HepG2 (cell line): ENCODE data around the gene SLC2A11. TPM values are rescaled to one million over a fixed set of nuclear protein-coding genes. Genes with fewer than 3 reads are reported as not detected.

Experiments
- ATAC-seq: fragments of 200-7000 bp; cut with Tn5 transposase; 3 replicates; pipeline ENCODE4 v1.9.1; 2020; ENCODE audit warnings: mild to moderate bottlenecking, moderate library complexity
- BruUV-seq: library from RNA; stranded (reverse); fragments of 400-500 nt; replicated peaks from 2 replicates; lab custom pipeline; 2021; lab: Mats Ljungman, UMichigan
- CTCF ChIA-PET: fragments of 300-600 bp; formaldehyde crosslinking; extraction: SDS; loops from one replicate; lab custom pipeline; 2021; ENCODE audit warnings: low total read pairs, inconsistent platforms, low intra/inter-chr PET ratio; lab: Yijun Ruan, JAX
- POLR2A ChIA-PET: fragments of 350-600 bp; sonication (Branson Sonifier 250); formaldehyde crosslinking; loops from one replicate; lab custom pipeline; 2020; ENCODE audit warnings: antibody characterized with exemption, inconsistent platforms; lab: Yijun Ruan, JAX
- DNase-seq: peaks from one replicate; pipeline ENCODE4 v3.0.0-alpha.2; 2015; ENCODE audit warnings: low spot score
- FAIRE-seq: peaks from 3 replicates; lab custom pipeline; 2011; peaks lifted over from hg19 to GRCh38; lab: Jason Lieb, UNC
- H2AFZ ChIP-seq: one replicate; pipeline ENCODE4 v1.6.1; 2011; ENCODE audit warnings: low read length, inconsistent platforms
- H3K27ac ChIP-seq: fragments of 300-600 bp; 3 replicates; pipeline ENCODE4 v1.8.0; 2011; ENCODE audit warnings: mixed run types, mild to moderate bottlenecking, mixed read lengths, low read length, inconsistent platforms; ENCODE audit not compliant: insufficient read depth; ENCODE audit errors: extremely low read length
- H3K27me3 ChIP-seq, 2 experiments: fragments of 200-600 bp in 1 of 2; 2 replicates in 1 of 2; 3 replicates in 1 of 2; pipeline versions ENCODE4 v1.6.0 to v1.8.0; 2011; ENCODE audit warnings: low read length in 2 of 2, mild to moderate bottlenecking in 2 of 2, moderate library complexity in 2 of 2, inconsistent platforms in 1 of 2; ENCODE audit not compliant: insufficient read depth in 2 of 2, control insufficient read depth in 1 of 2
- H3K36me3 ChIP-seq, 2 experiments: fragments of 200-600 bp in 1 of 2; replicated peaks in 1 of 2; 2 replicates in 1 of 2; 3 replicates in 1 of 2; pipeline versions ENCODE4 v1.5.1 to v1.8.0; 2011; ENCODE audit warnings: low read length in 2 of 2, inconsistent platforms in 1 of 2; ENCODE audit not compliant: insufficient read depth in 2 of 2, control insufficient read depth in 1 of 2
- H3K4me1 ChIP-seq: 2 replicates; pipeline ENCODE4 v1.5.1; 2012; ENCODE audit warnings: low read length, inconsistent platforms; ENCODE audit not compliant: insufficient read depth
- H3K4me2 ChIP-seq: 2 replicates; pipeline ENCODE4 v1.6.0; 2011; ENCODE audit warnings: low read depth, low read length, inconsistent platforms
- H3K4me3 ChIP-seq, 3 experiments: fragments of 200-600 bp in 1 of 3; sonication (generic), shearing (Covaris generic) in 1 of 3; replicated peaks in 1 of 3; 2 replicates each; pipeline ENCODE4 v1.5.1; 2011 to 2016; ENCODE audit warnings: low read length in 3 of 3, inconsistent platforms in 2 of 3, low read depth in 2 of 3, mild to moderate bottlenecking in 2 of 3, control low read depth in 1 of 3, mixed read lengths in 1 of 3; ENCODE audit not compliant: insufficient read depth in 1 of 3
- H3K79me2 ChIP-seq: one replicate; pipeline ENCODE4 v1.6.1; 2011; ENCODE audit warnings: low read length, inconsistent platforms; ENCODE audit not compliant: insufficient read depth
- H3K9ac ChIP-seq: 2 replicates; pipeline ENCODE4 v1.6.0; 2011; ENCODE audit warnings: mild to moderate bottlenecking, low read depth, low read length, inconsistent platforms; ENCODE audit not compliant: insufficient read depth
- H3K9me3 ChIP-seq: 2 replicates; pipeline ENCODE4 v1.5.1; 2012; ENCODE audit warnings: mild to moderate bottlenecking, low read length
- H4K20me1 ChIP-seq: 2 replicates; pipeline ENCODE4 v1.6.0; 2011; ENCODE audit warnings: inconsistent platforms, mild to moderate bottlenecking, low read length, moderate library complexity; ENCODE audit not compliant: insufficient read depth
- HOXA5 ChIP-seq: sonication (generic); formaldehyde crosslinking; IDR thresholded peaks from 2 replicates; pipeline ENCODE4 v1.4.0; 2020; ENCODE audit warnings: missing genetic modification reagents
- ISX ChIP-seq: sonication (generic); formaldehyde crosslinking; conservative IDR thresholded peaks from 2 replicates; pipeline ENCODE4 v1.5.0; 2020; ENCODE audit warnings: missing genetic modification reagents
- KAT8 ChIP-seq: IDR thresholded peaks from 2 replicates; pipeline ENCODE4 v1.6.1; 2016; ENCODE audit warnings: missing genetic modification reagents, missing compliant biosample characterization
- KDM1A ChIP-seq: IDR thresholded peaks from 2 replicates; pipeline ENCODE4 v1.6.1; 2016; ENCODE audit warnings: missing compliant biosample characterization
- KLF13 ChIP-seq: sonication (generic); formaldehyde crosslinking; IDR thresholded peaks from 2 replicates; pipeline ENCODE4 v1.4.0; 2020; ENCODE audit warnings: mild to moderate bottlenecking, missing genetic modification reagents
- MTERF4 ChIP-seq: sonication (generic); formaldehyde crosslinking; IDR thresholded peaks from 2 replicates; pipeline ENCODE4 v1.8.0; 2023; ENCODE audit warnings: mild to moderate bottlenecking, missing genetic modification reagents
- PCBP2 ChIP-seq: fragments of 200-400 bp; formaldehyde crosslinking; optimal IDR thresholded peaks from 2 replicates; pipeline ENCODE3; 2018; ENCODE audit warnings: low read length, low read depth; ENCODE audit not compliant: poor library complexity, severe bottlenecking
- SUZ12 ChIP-seq: fragments of 150-350 bp; IDR thresholded peaks from 2 replicates; pipeline ENCODE4 v1.6.1; 2014; ENCODE audit warnings: low read depth, low read length
- ZIK1 ChIP-seq: sonication (generic); formaldehyde crosslinking; IDR thresholded peaks from 2 replicates; pipeline ENCODE4 v1.5.0; 2020; ENCODE audit warnings: mild to moderate bottlenecking, low read depth, missing genetic modification reagents, borderline replicate concordance
- ZNF17 ChIP-seq: sonication (generic); formaldehyde crosslinking; IDR thresholded peaks from 2 replicates; pipeline ENCODE4 v1.5.0; 2020; ENCODE audit warnings: mild to moderate bottlenecking, missing genetic modification reagents
- ZNF318 ChIP-seq: sonication (generic); formaldehyde crosslinking; IDR thresholded peaks from 2 replicates; pipeline ENCODE4 v1.4.0; 2020; ENCODE audit warnings: mild to moderate bottlenecking, missing genetic modification reagents
- ZNF326 ChIP-seq: sonication (generic); formaldehyde crosslinking; IDR thresholded peaks from 2 replicates; pipeline ENCODE4 v1.4.0; 2020; ENCODE audit warnings: missing genetic modification reagents, borderline replicate concordance
- ZNF567 ChIP-seq: sonication (generic); formaldehyde crosslinking; IDR thresholded peaks from 2 replicates; pipeline ENCODE4 v1.8.1; 2023; ENCODE audit warnings: mild to moderate bottlenecking, missing genetic modification reagents, borderline replicate concordance
- ZNF761 ChIP-seq: sonication (generic); formaldehyde crosslinking; conservative IDR thresholded peaks from 2 replicates; pipeline ENCODE4 v1.4.0; 2020; ENCODE audit warnings: mild to moderate bottlenecking, missing genetic modification reagents
- WGBS: methylation state at CpG from one replicate; pipeline ENCODE4 v1.1.6; 2017; ENCODE audit warnings: low lambda C conversion rate; 5-methylcytosine and 5-hydroxymethylcytosine counted together
- in situ Hi-C: cut with HindIII; loops from 2 replicates; pipeline ENCODE4 v1.10.0; 2017; ENCODE audit warnings: low pct_unique_long_range_greater_than_20kb; ENCODE audit not compliant: extremely low pct_ligation_motif_present
- intact Hi-C: fragments of 100-400 bp; cut with micrococcal nuclease; formaldehyde crosslinking; loops from one replicate; pipeline ENCODE4 v1.10.0; 2022; ENCODE audit not compliant: unreplicated experiment
- polyA plus RNA-seq, 8 experiments: library from polyadenylated mRNA; depleted of rRNA in 3 of 8; stranded (reverse) in 7 of 8; unstranded in 1 of 8; fragments of >200 nt; fragmentation: Illumina TruSeq in 4 of 8; extraction: Trizol in 4 of 8; gene quantifications; 2 replicates each; pipeline versions ENCODE4 v1.2.1 to v1.2.3, GENCODE V29; 2011 to 2016; ENCODE audit warnings: low read depth in 4 of 8, missing spikeins in 1 of 8, mixed read lengths in 1 of 8; ENCODE audit not compliant: insufficient read depth in 1 of 8
- total RNA-seq, 5 experiments: library from RNA; depleted of rRNA; stranded (reverse); fragments of >200 nt; fragmentation: Illumina TruSeq; extraction: Trizol; gene quantifications; 2 replicates each; pipeline ENCODE4 v1.2.3, GENCODE V29; 2016; ENCODE audit warnings: low read depth in 1 of 5

Gene SLC2A11
- total and polyA plus RNA-seq, 2 of the 13 experiments (the other 11 are each of a cell fraction or from before 2014, with no cell fraction given) = 15.2 to 15.4 TPM

- no peak for DNase-seq
- ChIA-PET POLR2A (no interaction called here), CTCF (no interaction called here)
- Histone ChIP-seq H3K27me3 (no peaks in the 10 kb centered on the region; a peak in 1 of 5 replicates), H3K4me1 (peaks cover 29% of the 10 kb centered on the region), H3K79me2 (no peaks in the 10 kb centered on the region), H3K4me3 (no peak overlapping the region), H3K36me3 (peaks cover 3 to 6% of the 10 kb centered on the region in 2 experiments; a peak in 3 of 5 replicates), H2AFZ (no peak overlapping the region), H3K27ac (peak overlapping the region; percentile 37), H3K9me3 (no peaks in the 10 kb centered on the region), H3K9ac (no peak overlapping the region), H4K20me1 (no peaks in the 10 kb centered on the region), H3K4me2 (no peak overlapping the region)
- BruUV-seq = no TSS peak
- intact Hi-C loops = no loop called here
- WGBS = 92% methylated on average over 3 of the region's 3 CpGs
- FAIRE-seq = no peak
- in situ Hi-C loops = no loop called here
- no peak for ATAC-seq
- no peak for TF ChIP-seq ISX (CRISPR knock-in tag)
- no peak for TF ChIP-seq ZNF17 (CRISPR knock-in tag)
- no peak for TF ChIP-seq ZNF326
- TF ChIP-seq KAT8 (CRISPR knock-in tag) = no peak
- TF ChIP-seq MTERF4 = no peak
- no peak for TF ChIP-seq ZNF761 (CRISPR knock-in tag)
- no peak for TF ChIP-seq SUZ12
- no peak for TF ChIP-seq ZNF567 (CRISPR knock-in tag)
- no peak for TF ChIP-seq KDM1A (CRISPR knock-in tag)
- TF ChIP-seq KLF13 (CRISPR knock-in tag) = no peak
- TF ChIP-seq HOXA5 (CRISPR knock-in tag) = no peak
- TF ChIP-seq ZIK1 = no peak
- TF ChIP-seq ZNF318 (CRISPR knock-in tag) = no peak
- no peak for TF ChIP-seq PCBP2
Observed at GRCh38 chr22:23915290-23915689, 57.6 kb downstream of the SLC2A11 start.
